Tibial nerve (tissue), 4 donors: ENCODE data around the gene CCL5.

Experiments
- EP300 ChIP-seq, 2 donors: sonication (generic); formaldehyde crosslinking; IDR thresholded peaks; one replicate each; pipeline ENCODE4 v1.6.1; 2017; ENCODE audit warnings: antibody characterized with exemption in 2 of 2, mild to moderate bottlenecking in 1 of 2
- POLR2A ChIP-seq, 2 donors: fragments of 450-650 bp; IDR thresholded peaks; one replicate each; pipeline ENCODE4 v1.6.1; 2017; ENCODE audit warnings: antibody characterized with exemption in 2 of 2, mild to moderate bottlenecking in 2 of 2, moderate library complexity in 2 of 2
- TF ChIP-seq, protein P1 (sequence below), 5 experiments: fragments of 200-600 bp in 3 of 5; fragments of 450-650 bp in 2 of 5; sonication (generic) in 3 of 5; IDR thresholded peaks; one replicate each; pipeline ENCODE4 v1.5.1; 2016 to 2019; ENCODE audit warnings: antibody characterized with exemption in 5 of 5, mild to moderate bottlenecking in 3 of 5, moderate library complexity in 2 of 5

DNA sequence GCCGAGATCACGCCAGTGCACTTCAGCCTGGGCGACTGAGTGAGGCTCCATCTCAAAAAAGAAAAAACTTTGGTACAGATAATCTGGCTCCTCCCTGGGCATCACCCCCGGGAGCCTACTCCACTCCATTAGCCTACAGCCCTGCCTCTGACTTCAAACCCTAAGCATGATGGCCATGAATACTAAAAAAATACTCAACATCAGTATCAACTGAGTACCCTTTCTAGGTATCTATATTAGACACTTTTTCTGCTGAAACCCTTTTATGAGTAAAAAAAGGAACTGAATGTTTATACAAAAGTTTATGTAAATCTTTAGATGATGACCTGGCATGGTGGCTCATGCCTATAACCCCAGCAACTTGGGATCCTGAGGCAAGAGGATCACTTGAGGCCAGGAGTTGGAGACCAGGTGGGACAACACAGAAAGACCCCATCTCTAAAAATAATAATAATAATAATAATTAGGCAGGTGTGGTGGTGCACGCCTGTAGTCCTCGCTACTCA is 43.5 kb upstream of the CCL5 start:
- TF ChIP-seq, protein P1, sequence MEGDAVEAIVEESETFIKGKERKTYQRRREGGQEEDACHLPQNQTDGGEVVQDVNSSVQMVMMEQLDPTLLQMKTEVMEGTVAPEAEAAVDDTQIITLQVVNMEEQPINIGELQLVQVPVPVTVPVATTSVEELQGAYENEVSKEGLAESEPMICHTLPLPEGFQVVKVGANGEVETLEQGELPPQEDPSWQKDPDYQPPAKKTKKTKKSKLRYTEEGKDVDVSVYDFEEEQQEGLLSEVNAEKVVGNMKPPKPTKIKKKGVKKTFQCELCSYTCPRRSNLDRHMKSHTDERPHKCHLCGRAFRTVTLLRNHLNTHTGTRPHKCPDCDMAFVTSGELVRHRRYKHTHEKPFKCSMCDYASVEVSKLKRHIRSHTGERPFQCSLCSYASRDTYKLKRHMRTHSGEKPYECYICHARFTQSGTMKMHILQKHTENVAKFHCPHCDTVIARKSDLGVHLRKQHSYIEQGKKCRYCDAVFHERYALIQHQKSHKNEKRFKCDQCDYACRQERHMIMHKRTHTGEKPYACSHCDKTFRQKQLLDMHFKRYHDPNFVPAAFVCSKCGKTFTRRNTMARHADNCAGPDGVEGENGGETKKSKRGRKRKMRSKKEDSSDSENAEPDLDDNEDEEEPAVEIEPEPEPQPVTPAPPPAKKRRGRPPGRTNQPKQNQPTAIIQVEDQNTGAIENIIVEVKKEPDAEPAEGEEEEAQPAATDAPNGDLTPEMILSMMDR (IDR thresholded peaks at IDR 0.05) = no peak
- TF ChIP-seq POLR2A (IDR thresholded peaks at IDR 0.05) (no peak), EP300 (IDR thresholded peaks at IDR 0.05) (no peak)
